H1 (cell line): ENCODE results near the gene MYO1D. TPM values are rescaled to one million over a fixed set of nuclear protein-coding genes. Genes with fewer than 3 reads are reported as not detected.

ENCODE experiments used
- CTCF ChIA-PET: fragments of 300-600 bp; sonication (Branson Sonifier 250); formaldehyde crosslinking; loops from one replicate; lab custom pipeline; 2021; ENCODE audit not compliant: partially characterized antibody; lab: Charles Lee
- POLR2A ChIA-PET: fragments of 300-600 bp; sonication (Branson Sonifier 250); formaldehyde crosslinking; loops from one replicate; lab custom pipeline; 2021; ENCODE audit warnings: inconsistent platforms; ENCODE audit not compliant: partially characterized antibody; lab: Charles Lee
- DNase-seq, 2 experiments: peaks; one replicate each; pipeline versions ENCODE4 v3.0.0 to v3.0.0-alpha.2; 2010 to 2022; ENCODE audit warnings: low spot score in 2 of 2, low read depth in 1 of 2, mixed read lengths in 1 of 2
- FAIRE-seq: peaks from 2 replicates; lab custom pipeline; 2011; peaks lifted over from hg19 to GRCh38; lab: Jason Lieb, UNC
- H2AFZ ChIP-seq: 2 replicates; pipeline ENCODE4 v1.8.1; 2012; ENCODE audit warnings: low read length, inconsistent platforms
- H2AK5ac ChIP-seq: 2 replicates; pipeline ENCODE4 v1.6.1; 2013; ENCODE audit warnings: low read depth, low read length
- H2BK120ac ChIP-seq: replicated peaks from 2 replicates; pipeline ENCODE3; 2013; ENCODE audit warnings: low read depth, low read length, inconsistent platforms
- H2BK12ac ChIP-seq: 2 replicates; pipeline ENCODE4 v1.6.1; 2013; ENCODE audit warnings: low read depth, low read length
- H2BK15ac ChIP-seq: 2 replicates; pipeline ENCODE4 v1.6.1; 2013; ENCODE audit warnings: low read length
- H2BK20ac ChIP-seq: 2 replicates; pipeline ENCODE4 v1.6.1; 2013; ENCODE audit warnings: low read length
- H2BK5ac ChIP-seq: 2 replicates; pipeline ENCODE4 v1.6.1; 2013; ENCODE audit warnings: low read depth, low read length
- H3K14ac ChIP-seq: 2 replicates; pipeline ENCODE4 v1.6.1; 2013; ENCODE audit warnings: inconsistent platforms; ENCODE audit not compliant: insufficient read length
- H3K18ac ChIP-seq: 2 replicates; pipeline ENCODE4 v1.6.1; 2013; ENCODE audit warnings: low read length; ENCODE audit errors: extremely low read depth
- H3K23ac ChIP-seq: 2 replicates; pipeline ENCODE4 v1.6.1; 2013; ENCODE audit warnings: inconsistent platforms; ENCODE audit not compliant: insufficient read length
- H3K23me2 ChIP-seq: 2 replicates; pipeline ENCODE4 v1.6.1; 2013; ENCODE audit warnings: low read depth, low read length
- H3K27ac ChIP-seq: 2 replicates; pipeline ENCODE4 v1.6.1; 2011; ENCODE audit warnings: low read depth, low read length, inconsistent platforms
- H3K27me3 ChIP-seq, 4 experiments: replicated peaks in 1 of 4; 1 replicate in 1 of 4; 2 replicates in 3 of 4; pipeline versions ENCODE4 v1.6.1 to v1.8.1; 2011 to 2013; ENCODE audit warnings: low read length in 3 of 4, mild to moderate bottlenecking in 3 of 4, inconsistent platforms in 2 of 4, mixed read lengths in 2 of 4, moderate library complexity in 1 of 4; ENCODE audit not compliant: control insufficient read depth in 3 of 4, insufficient read depth in 3 of 4; ENCODE audit errors: extremely low read depth in 1 of 4
- H3K36me3 ChIP-seq, 4 experiments: 2 replicates each; pipeline versions ENCODE4 v1.6.1 to v1.8.1; 2011 to 2013; ENCODE audit warnings: mild to moderate bottlenecking in 4 of 4, low read length in 3 of 4, moderate library complexity in 2 of 4, control low read depth in 1 of 4, inconsistent platforms in 1 of 4; ENCODE audit not compliant: insufficient read depth in 4 of 4, control insufficient read depth in 2 of 4
- H3K4ac ChIP-seq: replicated peaks from 2 replicates; pipeline ENCODE3; 2013; ENCODE audit warnings: low read length, low read depth, mixed read lengths, inconsistent platforms; ENCODE audit not compliant: insufficient read length
- H3K4me1 ChIP-seq, 4 experiments: replicated peaks in 1 of 4; 1 replicate in 1 of 4; 2 replicates in 3 of 4; pipeline versions ENCODE4 v1.6.1 to v1.8.1; 2011 to 2013; ENCODE audit warnings: low read length in 3 of 4, inconsistent platforms in 2 of 4, mixed read lengths in 1 of 4; ENCODE audit not compliant: insufficient read depth in 4 of 4, control insufficient read depth in 3 of 4
- H3K4me2 ChIP-seq, 2 experiments: 2 replicates each; pipeline versions ENCODE4 v1.6.1 to v1.8.1; 2011 to 2013; ENCODE audit warnings: low read depth in 2 of 2, low read length in 2 of 2, control low read depth in 1 of 2, inconsistent platforms in 1 of 2, mild to moderate bottlenecking in 1 of 2; ENCODE audit not compliant: insufficient read depth in 1 of 2
- H3K4me3 ChIP-seq, 4 experiments: fragments of 200-600, 300-600 bp in 1 of 4; sonication (generic), shearing (Covaris generic), sonication (Bioruptor Twin) in 1 of 4; 2 replicates each; pipeline versions ENCODE4 v1.5.1 to v1.8.1; 2011 to 2016; ENCODE audit warnings: low read length in 4 of 4, low read depth in 3 of 4, control low read depth in 2 of 4, inconsistent platforms in 2 of 4, mild to moderate bottlenecking in 2 of 4, mixed read lengths in 1 of 4, moderate library complexity in 1 of 4; ENCODE audit not compliant: insufficient read depth in 2 of 4; ENCODE audit errors: extremely low read depth in 1 of 4
- H3K56ac ChIP-seq: replicated peaks from 2 replicates; pipeline ENCODE3; 2013; ENCODE audit warnings: low read depth, mild to moderate bottlenecking, mixed read lengths, low read length, inconsistent platforms; ENCODE audit not compliant: insufficient read length
- H3K79me1 ChIP-seq: 2 replicates; pipeline ENCODE4 v1.6.1; 2013; ENCODE audit warnings: low read depth, low read length, control low read depth
- H3K79me2 ChIP-seq, 2 experiments: 2 replicates each; pipeline versions ENCODE4 v1.6.1 to v1.8.1; 2012 to 2013; ENCODE audit warnings: low read length in 2 of 2, mild to moderate bottlenecking in 2 of 2, inconsistent platforms in 1 of 2; ENCODE audit not compliant: insufficient read depth in 2 of 2, control insufficient read depth in 1 of 2
- H3K9ac ChIP-seq, 4 experiments: replicated peaks in 1 of 4; 1 replicate in 1 of 4; 2 replicates in 3 of 4; pipeline versions ENCODE4 v1.6.1 to v1.8.1; 2011 to 2013; ENCODE audit warnings: low read depth in 3 of 4, low read length in 3 of 4, control low read depth in 2 of 4, mild to moderate bottlenecking in 2 of 4, moderate library complexity in 2 of 4, inconsistent platforms in 1 of 4; ENCODE audit errors: extremely low read depth in 1 of 4
- H3K9me3 ChIP-seq, 2 experiments: 2 replicates each; pipeline versions ENCODE4 v1.6.1 to v1.8.1; 2012 to 2013; ENCODE audit warnings: mild to moderate bottlenecking in 2 of 2, moderate library complexity in 2 of 2, control low read depth in 1 of 2, inconsistent platforms in 1 of 2, low read depth in 1 of 2, low read length in 1 of 2, mixed read lengths in 1 of 2; ENCODE audit not compliant: insufficient read depth in 2 of 2
- H4K20me1 ChIP-seq, 2 experiments: replicated peaks in 1 of 2; 2 replicates each; pipeline versions ENCODE3 to v1.8.1; 2011 to 2013; ENCODE audit warnings: inconsistent platforms in 2 of 2, low read length in 2 of 2, mild to moderate bottlenecking in 1 of 2; ENCODE audit not compliant: insufficient read depth in 2 of 2, control insufficient read depth in 1 of 2
- H4K5ac ChIP-seq: 2 replicates; pipeline ENCODE4 v1.6.1; 2013; ENCODE audit warnings: low read length, low read depth, mixed read lengths, inconsistent platforms; ENCODE audit not compliant: insufficient read length
- H4K8ac ChIP-seq: 2 replicates; pipeline ENCODE4 v1.8.0; 2013; ENCODE audit warnings: mild to moderate bottlenecking, moderate library complexity, low read length, inconsistent platforms; ENCODE audit not compliant: insufficient read depth; ENCODE audit errors: extremely low read depth
- H4K91ac ChIP-seq: replicated peaks from 2 replicates; pipeline ENCODE3; 2013; ENCODE audit warnings: low read length, mixed read lengths, inconsistent platforms; ENCODE audit not compliant: insufficient read length
- EGR1 ChIP-seq: IDR thresholded peaks from 2 replicates; pipeline ENCODE4 v1.6.1; 2011; ENCODE audit warnings: low read depth, low read length, borderline replicate concordance
- GTF2F1 ChIP-seq: IDR thresholded peaks from 2 replicates; pipeline ENCODE4 v1.6.1; 2012; ENCODE audit warnings: low read depth, low read length, improper control_type of control experiment, borderline replicate concordance
- HDAC2 ChIP-seq, 2 experiments: fragments of 300-600 bp in 1 of 2; sonication (generic) in 1 of 2; IDR thresholded peaks; 2 replicates each; pipeline ENCODE4 v1.6.1; 2011 to 2012; ENCODE audit warnings: low read depth in 2 of 2, low read length in 2 of 2, mild to moderate bottlenecking in 2 of 2, moderate library complexity in 2 of 2, borderline replicate concordance in 1 of 2, inconsistent platforms in 1 of 2
- RBBP5 ChIP-seq: IDR thresholded peaks from 2 replicates; pipeline ENCODE4 v1.7.1; 2012; ENCODE audit warnings: low read depth, mild to moderate bottlenecking, inconsistent platforms, low read length, moderate library complexity, borderline replicate concordance
- SP1 ChIP-seq: IDR thresholded peaks from 2 replicates; pipeline ENCODE4 v1.6.1; 2011; ENCODE audit warnings: low read depth, low read length
- SUZ12 ChIP-seq: fragments of 200-600 bp; sonication (generic); IDR thresholded peaks from 2 replicates; pipeline ENCODE4 v1.6.1; 2012; ENCODE audit warnings: mild to moderate bottlenecking, inconsistent platforms, low read length, moderate library complexity, mixed read lengths
- TBP ChIP-seq: IDR thresholded peaks from 2 replicates; pipeline ENCODE4 v1.6.1; 2011; ENCODE audit warnings: low read depth, low read length, improper control_type of control experiment
- WGBS, 2 experiments: shearing (Covaris generic) in 1 of 2; methylation state at CpG; one replicate each; pipeline versions ENCODE4 v1.1.6 to v1.1.7; 2013 to 2015; ENCODE audit warnings: low lambda C conversion rate in 2 of 2, mixed read lengths in 2 of 2, inconsistent platforms in 1 of 2, low coverage in 1 of 2, missing lambda C conversion rate in 1 of 2; ENCODE audit not compliant: insufficient replicate concordance in 2 of 2, insufficient coverage in 1 of 2, insufficient read length in 1 of 2; ENCODE audit errors: extremely low coverage in 1 of 2, missing lambda C conversion rate in 1 of 2; 5-methylcytosine and 5-hydroxymethylcytosine counted together
- polyA plus RNA-seq, 7 experiments: library from polyadenylated mRNA; depleted of rRNA in 3 of 7; stranded (reverse) in 5 of 7; unstranded in 2 of 7; fragments of >200 nt in 5 of 7; fragments of 200-250 nt in 2 of 7; gene quantifications; 1 replicate in 5 of 7; 2 replicates in 1 of 7; 4 replicates in 1 of 7; pipeline versions ENCODE4 v1.2.1 to v1.2.3, GENCODE V29; 2011 to 2013; ENCODE audit warnings: missing spikeins in 2 of 7, mixed read lengths in 2 of 7
- total RNA-seq: library from RNA; stranded (reverse); fragmentation: NEBNext Ultra II Directional; extraction: Animal tissue kit (Norgen Biotek cat#: 25700); gene quantifications from 2 replicates; pipeline ENCODE4 v1.2.1, GENCODE V29; 2021

MYO1D gene
- total and polyA plus RNA-seq, 2 of the 8 experiments (the other 6 are each of a cell fraction or from before 2014, with no cell fraction given), result 6.5 to 25.4 TPM

- Histone ChIP-seq H3K23me2 (peaks cover 2% of the 10 kb centered on the region; the same call in 1 of the 2 replicates), H3K23ac (no peak overlapping the region), H2AK5ac (no peak overlapping the region), H3K27me3 (no peaks in the 10 kb centered on the region), H3K36me3 (no peaks in the 10 kb centered on the region), H3K9ac (no peak overlapping the region), H3K14ac (no peak overlapping the region), H2BK12ac (no peak overlapping the region), H3K4me1 (peaks cover 0 to 3% (median 1%) of the 10 kb centered on the region in 4 experiments; a peak in 2 of 7 replicates), H3K79me2 (no peaks in the 10 kb centered on the region), H3K4me3 (no peak overlapping the region), H3K4ac (no peak overlapping the region), H2AFZ (no peak overlapping the region), H3K79me1 (no peaks in the 10 kb centered on the region), H3K18ac (no peak overlapping the region), H4K8ac (no peak overlapping the region), H2BK5ac (no peak overlapping the region), H3K4me2 (no peak overlapping the region), H2BK20ac (no peak overlapping the region), H3K9me3 (no peaks in the 10 kb centered on the region), H4K20me1 (no peaks in the 10 kb centered on the region), H4K5ac (no peak overlapping the region), H3K56ac (no peak overlapping the region), H2BK15ac (no peak overlapping the region), H4K91ac (no peak overlapping the region), H2BK120ac (no peak overlapping the region), H3K27ac (no peak overlapping the region)
- ChIA-PET POLR2A (no interaction called here), CTCF (interaction anchor here (0.7 to 5.1 kb wide), 8 partner anchors 11 to 159 kb away, joined by 3 to 26 read pairs (median 4); partner anchors contain the start of gene MYO1D)
- 95% methylated on average over 4 of the region's 6 CpGs; no CpG with 5 or more reads in 1 of the 2 experiments for WGBS, 2 experiments
- no peak for FAIRE-seq
- no peak for DNase-seq
- TF ChIP-seq RBBP5 (no peak), HDAC2 (IDR thresholded peaks at IDR 0.05; ENCODE audit: borderline replicate concordance in 1 of 2, low read depth in 2 of 2, low read length in 2 of 2) (no peak), SUZ12 (no peak), SP1 (no peak), GTF2F1 (no peak), TBP (no peak), EGR1 (no peak)
Measured at GRCh38 chr17:32907583-32907982, 30.7 kb upstream of the MYO1D start.
